HEK293 (cell line): ENCODE measurements around the gene DDX41.

Source experiments
- CTCF ChIA-PET: fragments of 350-600 bp; formaldehyde crosslinking; extraction: SDS; loops from one replicate; lab custom pipeline; 2021; ENCODE audit warnings: antibody characterized with exemption; lab: Yijun Ruan, JAX
- POLR2A ChIA-PET: fragments of 300-600 bp; formaldehyde crosslinking; extraction: SDS; loops from one replicate; lab custom pipeline; 2020; ENCODE audit warnings: antibody characterized with exemption, inconsistent platforms; lab: Yijun Ruan, JAX
- H3K27ac ChIP-seq: fragments of 200-500 bp; sonication (Bioruptor generic); 2 replicates; pipeline ENCODE4 v1.5.1; 2014; ENCODE audit warnings: low read depth, low read length, control low read depth, inconsistent platforms; ENCODE audit errors: extremely low read depth
- H3K36me3 ChIP-seq, 2 experiments: fragments of 200-500 bp in 1 of 2; sonication (Bioruptor generic) in 1 of 2; 1 replicate in 1 of 2; 2 replicates in 1 of 2; pipeline ENCODE4 v1.5.1; 2014 to 2017; ENCODE audit warnings: inconsistent platforms in 2 of 2, low read length in 2 of 2; ENCODE audit not compliant: control insufficient read depth in 2 of 2, insufficient read depth in 1 of 2
- H3K4me1 ChIP-seq: fragments of 200-500 bp; sonication (Bioruptor generic); 2 replicates; pipeline ENCODE4 v1.5.1; 2014; ENCODE audit warnings: mild to moderate bottlenecking, low read length, inconsistent platforms; ENCODE audit not compliant: control insufficient read depth, insufficient read depth
- H3K4me3 ChIP-seq: 2 replicates; pipeline ENCODE4 v1.5.1; 2011; ENCODE audit warnings: low read depth, mild to moderate bottlenecking, control low read depth, low read length, moderate library complexity
- H3K9me3 ChIP-seq: fragments of 200-500 bp; sonication (Bioruptor generic); 2 replicates; pipeline ENCODE4 v1.5.1; 2014; ENCODE audit warnings: low read depth, low read length, inconsistent platforms; ENCODE audit not compliant: control insufficient read depth, insufficient read depth
- GFI1B ChIP-seq: fragments of 450-650 bp; formaldehyde crosslinking; IDR thresholded peaks from 2 replicates; pipeline ENCODE4 v1.5.1; 2016; ENCODE audit warnings: missing biosample characterization, missing genetic modification characterization
- KLF7 ChIP-seq: fragments of 450-650 bp; formaldehyde crosslinking; IDR thresholded peaks from 2 replicates; pipeline ENCODE4 v1.5.1; 2016; ENCODE audit warnings: missing biosample characterization, missing genetic modification characterization, borderline replicate concordance
- SCRT1 ChIP-seq: fragments of 450-650 bp; formaldehyde crosslinking; IDR thresholded peaks from 2 replicates; pipeline ENCODE4 v1.5.1; 2016; ENCODE audit warnings: missing biosample characterization, missing genetic modification characterization, borderline replicate concordance
- SCRT2 ChIP-seq: fragments of 450-650 bp; formaldehyde crosslinking; IDR thresholded peaks from 2 replicates; pipeline ENCODE4 v1.5.1; 2016; ENCODE audit warnings: missing biosample characterization, missing genetic modification characterization
- ZFP69B ChIP-seq: fragments of 450-650 bp; formaldehyde crosslinking; IDR thresholded peaks from 2 replicates; pipeline ENCODE4 v1.5.1; 2016; ENCODE audit warnings: missing biosample characterization, missing genetic modification characterization
- ZIC2 ChIP-seq: fragments of 450-650 bp; formaldehyde crosslinking; IDR thresholded peaks from 2 replicates; pipeline ENCODE4 v1.5.1; 2016; ENCODE audit warnings: missing biosample characterization, missing genetic modification characterization
- ZNF341 ChIP-seq: fragments of 450-650 bp; formaldehyde crosslinking; IDR thresholded peaks from 2 replicates; pipeline ENCODE4; 2016; ENCODE audit warnings: low read depth, missing biosample characterization, missing genetic modification characterization
- ZNF600 ChIP-seq: fragments of 450-650 bp; formaldehyde crosslinking; IDR thresholded peaks from 2 replicates; pipeline ENCODE4 v1.5.1; 2016; ENCODE audit warnings: missing biosample characterization, missing genetic modification characterization
- ZNF677 ChIP-seq: fragments of 450-650 bp; IDR thresholded peaks from 2 replicates; pipeline ENCODE4 v1.5.0; 2018; ENCODE audit warnings: missing biosample characterization, mild to moderate bottlenecking, missing genetic modification characterization, moderate library complexity
- ZNF837 ChIP-seq: fragments of 450-650 bp; formaldehyde crosslinking; IDR thresholded peaks from 2 replicates; pipeline ENCODE4 v1.5.1; 2016; ENCODE audit warnings: missing biosample characterization, missing genetic modification characterization
- TF ChIP-seq, protein P1 (sequence below): fragments of 450-650 bp; formaldehyde crosslinking; IDR thresholded peaks from 2 replicates; pipeline ENCODE4 v1.5.1; 2017; ENCODE audit warnings: missing biosample characterization, missing genetic modification characterization
- TF ChIP-seq, protein P2 (sequence below): fragments of 450-650 bp; formaldehyde crosslinking; IDR thresholded peaks from 2 replicates; pipeline ENCODE4 v1.5.1; 2016; ENCODE audit warnings: missing biosample characterization, missing genetic modification characterization
- TF ChIP-seq, protein P3 (sequence below): fragments of 450-650 bp; formaldehyde crosslinking; IDR thresholded peaks from 2 replicates; pipeline ENCODE4 v1.5.1; 2016; ENCODE audit warnings: missing biosample characterization, missing genetic modification characterization
- TF ChIP-seq, protein P4 (sequence below): fragments of 450-650 bp; formaldehyde crosslinking; IDR thresholded peaks from 2 replicates; pipeline ENCODE4 v1.5.1; 2016; ENCODE audit warnings: missing biosample characterization, missing genetic modification characterization

DDX41 gene

DNA sequence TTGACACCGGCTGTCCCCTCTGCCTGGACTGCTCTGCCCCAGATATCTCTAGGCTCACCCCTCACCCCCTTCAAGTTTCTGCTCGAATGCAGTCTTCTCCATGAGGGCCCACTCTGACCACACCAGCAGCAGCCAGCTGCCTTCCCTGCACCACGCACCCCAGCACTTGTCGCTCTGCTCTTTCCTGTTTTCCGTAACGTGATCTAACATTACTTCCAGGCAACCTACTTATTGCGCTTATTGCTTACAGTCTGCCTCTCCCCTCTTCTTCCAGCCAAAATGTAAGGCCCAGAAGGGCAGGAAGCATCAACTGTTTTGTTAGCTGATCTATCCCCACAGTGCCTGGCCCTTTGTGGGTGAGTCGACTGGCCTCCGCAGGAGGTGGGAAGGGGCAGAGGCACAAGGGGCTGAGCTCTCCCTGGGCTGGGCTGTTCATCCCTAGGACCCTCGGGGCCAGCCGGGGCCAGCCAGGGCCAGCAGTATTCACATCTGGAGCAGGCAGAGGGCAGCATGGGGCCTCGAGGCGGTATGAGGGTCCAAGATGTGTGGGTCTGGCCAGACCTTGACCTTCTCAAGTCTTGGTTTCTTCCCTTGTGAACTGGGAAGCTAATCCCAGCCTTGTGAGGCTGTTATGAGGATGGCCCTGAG, 31.7 kb downstream of the DDX41 start:
- Histone ChIP-seq H3K27ac (no peak overlapping the region), H3K36me3 (peaks cover 12 to 64% of the 10 kb centered on the region in 2 experiments; a peak in 2 of 3 replicates), H3K9me3 (no peaks in the 10 kb centered on the region), H3K4me1 (no peaks in the 10 kb centered on the region), H3K4me3 (no peak overlapping the region)
- ChIA-PET POLR2A (interaction anchor here (1.6 to 2.3 kb wide), 3 partner anchors 9 to 11 kb away, joined by 5 to 10 read pairs (median 6); no protein-coding TSS in a partner anchor), CTCF (interaction anchor here (1.0 to 1.1 kb wide), 3 partner anchors 9 to 16 kb away, joined by 3 to 5 read pairs (median 3); no protein-coding TSS in a partner anchor)
- TF ChIP-seq ZNF677 (tag by site-specific recombination) (no peak), ZIC2 (tag by site-specific recombination) (0 out of 2 replicates have a peak, but pooled peaks have one; percentile 5), SCRT1 (peak; percentile 93), ZNF837 (tag by site-specific recombination) (no peak), SCRT2 (tag by site-specific recombination) (peak; percentile 98), ZNF600 (peak; percentile 84), GFI1B (tag by site-specific recombination) (no peak)
- TF ChIP-seq, protein P1, sequence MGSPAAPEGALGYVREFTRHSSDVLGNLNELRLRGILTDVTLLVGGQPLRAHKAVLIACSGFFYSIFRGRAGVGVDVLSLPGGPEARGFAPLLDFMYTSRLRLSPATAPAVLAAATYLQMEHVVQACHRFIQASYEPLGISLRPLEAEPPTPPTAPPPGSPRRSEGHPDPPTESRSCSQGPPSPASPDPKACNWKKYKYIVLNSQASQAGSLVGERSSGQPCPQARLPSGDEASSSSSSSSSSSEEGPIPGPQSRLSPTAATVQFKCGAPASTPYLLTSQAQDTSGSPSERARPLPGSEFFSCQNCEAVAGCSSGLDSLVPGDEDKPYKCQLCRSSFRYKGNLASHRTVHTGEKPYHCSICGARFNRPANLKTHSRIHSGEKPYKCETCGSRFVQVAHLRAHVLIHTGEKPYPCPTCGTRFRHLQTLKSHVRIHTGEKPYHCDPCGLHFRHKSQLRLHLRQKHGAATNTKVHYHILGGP (tag by site-specific recombination): no peak
- TF ChIP-seq, protein P2, sequence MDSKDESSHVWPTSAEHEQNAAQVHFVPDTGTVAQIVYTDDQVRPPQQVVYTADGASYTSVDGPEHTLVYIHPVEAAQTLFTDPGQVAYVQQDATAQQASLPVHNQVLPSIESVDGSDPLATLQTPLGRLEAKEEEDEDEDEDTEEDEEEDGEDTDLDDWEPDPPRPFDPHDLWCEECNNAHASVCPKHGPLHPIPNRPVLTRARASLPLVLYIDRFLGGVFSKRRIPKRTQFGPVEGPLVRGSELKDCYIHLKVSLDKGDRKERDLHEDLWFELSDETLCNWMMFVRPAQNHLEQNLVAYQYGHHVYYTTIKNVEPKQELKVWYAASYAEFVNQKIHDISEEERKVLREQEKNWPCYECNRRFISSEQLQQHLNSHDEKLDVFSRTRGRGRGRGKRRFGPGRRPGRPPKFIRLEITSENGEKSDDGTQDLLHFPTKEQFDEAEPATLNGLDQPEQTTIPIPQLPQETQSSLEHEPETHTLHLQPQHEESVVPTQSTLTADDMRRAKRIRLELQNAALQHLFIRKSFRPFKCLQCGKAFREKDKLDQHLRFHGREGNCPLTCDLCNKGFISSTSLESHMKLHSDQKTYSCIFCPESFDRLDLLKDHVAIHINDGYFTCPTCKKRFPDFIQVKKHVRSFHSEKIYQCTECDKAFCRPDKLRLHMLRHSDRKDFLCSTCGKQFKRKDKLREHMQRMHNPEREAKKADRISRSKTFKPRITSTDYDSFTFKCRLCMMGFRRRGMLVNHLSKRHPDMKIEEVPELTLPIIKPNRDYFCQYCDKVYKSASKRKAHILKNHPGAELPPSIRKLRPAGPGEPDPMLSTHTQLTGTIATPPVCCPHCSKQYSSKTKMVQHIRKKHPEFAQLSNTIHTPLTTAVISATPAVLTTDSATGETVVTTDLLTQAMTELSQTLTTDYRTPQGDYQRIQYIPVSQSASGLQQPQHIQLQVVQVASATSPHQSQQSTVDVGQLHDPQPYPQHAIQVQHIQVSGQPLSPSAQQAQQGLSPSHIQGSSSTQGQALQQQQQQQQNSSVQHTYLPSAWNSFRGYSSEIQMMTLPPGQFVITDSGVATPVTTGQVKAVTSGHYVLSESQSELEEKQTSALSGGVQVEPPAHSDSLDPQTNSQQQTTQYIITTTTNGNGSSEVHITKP (tag by site-specific recombination): peak; percentile 35

DNA sequence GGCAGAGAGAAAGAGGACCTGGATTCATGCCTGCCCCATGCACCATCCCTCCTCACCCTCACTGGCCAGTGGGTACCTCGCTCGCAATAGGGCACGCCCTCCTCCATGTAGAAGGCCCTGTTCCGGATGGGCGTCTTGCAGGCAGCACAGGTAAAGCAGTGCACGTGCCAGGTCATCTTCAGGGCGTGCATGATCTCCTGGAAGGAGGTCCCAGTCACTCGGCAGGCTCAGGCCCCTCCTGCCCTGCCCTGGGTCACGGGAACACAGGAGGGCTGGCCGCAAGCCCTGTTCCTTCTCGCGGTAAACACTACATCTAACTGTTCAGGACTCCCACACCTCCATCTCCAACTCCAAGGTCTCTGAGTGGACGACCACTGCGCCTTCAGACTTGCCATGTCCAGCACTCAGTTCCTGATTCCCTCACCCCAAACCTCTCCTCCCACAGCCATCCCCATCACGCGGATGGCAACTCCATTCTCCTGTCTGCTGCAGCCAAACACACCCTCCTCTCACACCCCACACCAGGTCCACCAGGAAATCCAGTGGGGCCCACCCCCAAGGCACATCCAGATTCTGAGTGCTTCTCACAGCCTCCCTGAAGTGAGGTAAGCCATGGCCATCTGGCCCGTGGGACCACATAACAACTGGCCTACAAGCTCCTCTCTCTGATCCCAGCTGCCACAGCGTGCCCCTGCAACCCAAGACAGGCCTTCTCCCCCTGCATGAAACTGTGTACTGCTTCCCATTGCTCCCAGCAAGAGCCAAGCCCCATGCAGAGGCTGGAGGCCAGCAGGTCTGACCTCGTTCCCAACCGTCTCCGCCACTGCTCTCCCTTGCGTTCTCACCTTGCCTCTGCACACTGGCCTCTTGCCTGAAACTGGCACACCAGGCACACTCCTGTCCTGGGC, 32.5 kb downstream of the DDX41 start:
- no peaks in the 10 kb centered on the region for H3K9me3 ChIP-seq
- H3K36me3 ChIP-seq: peaks cover 12 to 61% of the 10 kb centered on the region in 2 experiments; a peak in 2 of 3 replicates
- H3K27ac ChIP-seq: no peak overlapping the region
- ChIA-PET CTCF (interaction anchor here (1.0 kb wide), 1 partner anchor 8 kb away, joined by 3 read pairs; no protein-coding TSS in a partner anchor), POLR2A (interaction anchor here (1.7 to 8.1 kb wide), 3 partner anchors 10 to 11 kb away, joined by 6 to 106 read pairs (median 10); partner anchors contain the start of gene PDLIM7)
- H3K4me1 ChIP-seq: no peaks in the 10 kb centered on the region
- H3K4me3 ChIP-seq: no peak overlapping the region
- no peak for TF ChIP-seq ZNF341 (tag by site-specific recombination)
- TF ChIP-seq, protein P3, sequence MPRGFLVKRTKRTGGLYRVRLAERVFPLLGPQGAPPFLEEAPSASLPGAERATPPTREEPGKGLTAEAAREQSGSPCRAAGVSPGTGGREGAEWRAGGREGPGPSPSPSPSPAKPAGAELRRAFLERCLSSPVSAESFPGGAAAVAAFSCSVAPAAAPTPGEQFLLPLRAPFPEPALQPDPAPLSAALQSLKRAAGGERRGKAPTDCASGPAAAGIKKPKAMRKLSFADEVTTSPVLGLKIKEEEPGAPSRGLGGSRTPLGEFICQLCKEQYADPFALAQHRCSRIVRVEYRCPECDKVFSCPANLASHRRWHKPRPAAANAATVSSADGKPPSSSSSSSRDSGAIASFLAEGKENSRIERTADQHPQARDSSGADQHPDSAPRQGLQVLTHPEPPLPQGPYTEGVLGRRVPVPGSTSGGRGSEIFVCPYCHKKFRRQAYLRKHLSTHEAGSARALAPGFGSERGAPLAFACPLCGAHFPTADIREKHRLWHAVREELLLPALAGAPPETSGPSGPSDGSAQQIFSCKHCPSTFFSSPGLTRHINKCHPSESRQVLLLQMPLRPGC (tag by site-specific recombination): no peak
- TF ChIP-seq ZFP69B (tag by site-specific recombination): peak; percentile 86
- TF ChIP-seq, protein P4, sequence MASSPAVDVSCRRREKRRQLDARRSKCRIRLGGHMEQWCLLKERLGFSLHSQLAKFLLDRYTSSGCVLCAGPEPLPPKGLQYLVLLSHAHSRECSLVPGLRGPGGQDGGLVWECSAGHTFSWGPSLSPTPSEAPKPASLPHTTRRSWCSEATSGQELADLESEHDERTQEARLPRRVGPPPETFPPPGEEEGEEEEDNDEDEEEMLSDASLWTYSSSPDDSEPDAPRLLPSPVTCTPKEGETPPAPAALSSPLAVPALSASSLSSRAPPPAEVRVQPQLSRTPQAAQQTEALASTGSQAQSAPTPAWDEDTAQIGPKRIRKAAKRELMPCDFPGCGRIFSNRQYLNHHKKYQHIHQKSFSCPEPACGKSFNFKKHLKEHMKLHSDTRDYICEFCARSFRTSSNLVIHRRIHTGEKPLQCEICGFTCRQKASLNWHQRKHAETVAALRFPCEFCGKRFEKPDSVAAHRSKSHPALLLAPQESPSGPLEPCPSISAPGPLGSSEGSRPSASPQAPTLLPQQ: peak; percentile 90
- TF ChIP-seq ZNF600: peak; percentile 63
- no peak for TF ChIP-seq KLF7 (tag by site-specific recombination)
- TF ChIP-seq ZIC2 (tag by site-specific recombination): peak; percentile 90
